Vagina (tissue), 2 donors: ENCODE measurements around the gene ITGAE. TPM values are rescaled to one million over a fixed set of nuclear protein-coding genes. Genes with fewer than 3 reads are reported as not detected.
A peak's percentile ranks its signal among the peaks of the same experiment; 100 is the strongest.
"Not testable (repeated sequence)": the region's sequence is repeated elsewhere in the genome, so short reads cannot be mapped to it uniquely, and the experiment has no call there.

ENCODE experiments used
- DNase-seq, 2 donors: peaks; one replicate each; pipeline ENCODE4 v3.0.0-alpha.2; 2017; ENCODE audit errors: extremely low spot score in 2 of 2
- H3K27ac ChIP-seq: fragments of 200-600 bp; sonication (generic); one replicate; pipeline ENCODE4 v1.5.1; 2019
- H3K27me3 ChIP-seq: fragments of 200-600 bp; sonication (generic); one replicate; pipeline ENCODE4 v1.5.1; 2019
- H3K36me3 ChIP-seq, 2 donors: fragments of 200-600 bp; sonication (generic); one replicate each; pipeline ENCODE4 v1.5.1; 2017 to 2019
- H3K4me1 ChIP-seq: fragments of 200-600 bp; sonication (generic); one replicate; pipeline ENCODE4 v1.5.1; 2019
- H3K4me3 ChIP-seq, 2 donors: fragments of 200-600 bp; sonication (generic); 1 replicate in 1 of 2; 2 replicates in 1 of 2; pipeline ENCODE4 v1.5.1; 2016 to 2019
- H3K9me3 ChIP-seq: fragments of 200-600 bp; sonication (generic); one replicate; pipeline ENCODE4 v1.5.1; 2019
- POLR2A ChIP-seq, 2 donors: fragments of 450-650 bp; IDR thresholded peaks; one replicate each; pipeline ENCODE4 v1.6.1; 2017; ENCODE audit warnings: antibody characterized with exemption in 2 of 2, mild to moderate bottlenecking in 2 of 2, moderate library complexity in 2 of 2
- POLR2AphosphoS5 ChIP-seq, 2 donors: sonication (generic); formaldehyde crosslinking; IDR thresholded peaks; one replicate each; pipeline ENCODE4 v1.9.0; 2017; ENCODE audit warnings: antibody characterized with exemption in 2 of 2, mild to moderate bottlenecking in 2 of 2, low read depth in 1 of 2; ENCODE audit not compliant: insufficient read depth in 1 of 2
- intact Hi-C: fragments of 100-400 bp; cut with DNase I; formaldehyde crosslinking; loops from one replicate; pipeline ENCODE4 v1.15.1; 2023
- total RNA-seq: library from RNA; depleted of rRNA; stranded (reverse); fragments of >200 nt; gene quantifications from one replicate; pipeline ENCODE4 v1.2.3, GENCODE V29; 2016
- TF ChIP-seq, protein P1 (sequence below), 3 experiments: fragments of 450-650 bp in 2 of 3; fragments of 200-600 bp in 1 of 3; sonication (generic) in 1 of 3; IDR thresholded peaks; one replicate each; pipeline ENCODE4 v1.5.1; 2017 to 2019; ENCODE audit warnings: antibody characterized with exemption in 3 of 3, mild to moderate bottlenecking in 2 of 3, moderate library complexity in 2 of 3

ITGAE gene
- total RNA-seq, 1 donor from 2014 or later = 30.9 TPM

DNA sequence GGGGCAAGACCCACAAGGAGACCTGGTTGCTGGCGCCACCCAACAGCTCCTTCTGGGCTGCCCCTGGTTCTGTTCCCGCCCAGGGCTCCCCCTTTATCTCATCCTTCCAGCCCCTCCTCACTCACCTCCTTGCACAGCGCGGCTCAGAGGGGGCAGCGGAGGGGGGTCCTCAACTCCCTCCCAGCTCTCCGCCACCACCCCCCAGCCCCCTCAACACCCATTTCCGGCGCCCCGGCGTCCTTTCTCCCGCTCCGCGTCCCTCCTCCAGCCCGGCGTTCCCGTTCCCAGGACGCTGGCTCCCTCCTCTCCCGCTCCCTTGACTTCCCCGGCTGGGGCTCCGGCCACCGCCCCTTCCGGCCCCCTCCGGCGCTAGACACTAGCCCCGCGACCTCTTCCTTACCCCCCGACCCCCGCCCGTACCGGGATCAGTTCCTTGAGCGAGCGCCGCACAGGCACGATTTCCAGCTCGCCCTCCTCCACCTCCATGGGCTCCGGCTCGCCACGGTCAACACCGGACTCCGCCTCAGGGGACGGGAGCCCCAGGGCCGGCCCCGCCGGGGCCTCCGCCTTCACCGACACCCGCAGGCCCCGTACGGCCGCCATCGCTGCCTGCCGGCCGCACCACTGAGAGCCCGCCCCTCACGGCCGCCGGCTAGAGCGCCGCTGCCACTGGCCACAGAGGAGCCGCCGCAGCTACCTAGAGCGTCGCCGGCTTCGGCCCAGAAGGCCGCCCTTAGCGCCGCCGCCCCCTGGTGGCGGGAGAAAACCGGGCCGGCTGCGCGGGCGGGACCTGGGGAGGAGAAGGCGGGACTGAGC lies 44.8 kb upstream of the ITGAE start, which contains the start of gene NCBP3:
NCBP3 (minus strand) TSS at position 626 of the 816 bp plus-strand sequence; CDS start at position 603, 23 bp downstream.
- H3K27ac ChIP-seq = peak within 1 kb of the TSS; percentile 87
- peak; percentile 46 to 70 for TF ChIP-seq POLR2AphosphoS5 (IDR thresholded peaks at IDR 0.05; ENCODE audit: insufficient read depth in 1 of 2, low read depth in 1 of 2)
- TF ChIP-seq, protein P1, sequence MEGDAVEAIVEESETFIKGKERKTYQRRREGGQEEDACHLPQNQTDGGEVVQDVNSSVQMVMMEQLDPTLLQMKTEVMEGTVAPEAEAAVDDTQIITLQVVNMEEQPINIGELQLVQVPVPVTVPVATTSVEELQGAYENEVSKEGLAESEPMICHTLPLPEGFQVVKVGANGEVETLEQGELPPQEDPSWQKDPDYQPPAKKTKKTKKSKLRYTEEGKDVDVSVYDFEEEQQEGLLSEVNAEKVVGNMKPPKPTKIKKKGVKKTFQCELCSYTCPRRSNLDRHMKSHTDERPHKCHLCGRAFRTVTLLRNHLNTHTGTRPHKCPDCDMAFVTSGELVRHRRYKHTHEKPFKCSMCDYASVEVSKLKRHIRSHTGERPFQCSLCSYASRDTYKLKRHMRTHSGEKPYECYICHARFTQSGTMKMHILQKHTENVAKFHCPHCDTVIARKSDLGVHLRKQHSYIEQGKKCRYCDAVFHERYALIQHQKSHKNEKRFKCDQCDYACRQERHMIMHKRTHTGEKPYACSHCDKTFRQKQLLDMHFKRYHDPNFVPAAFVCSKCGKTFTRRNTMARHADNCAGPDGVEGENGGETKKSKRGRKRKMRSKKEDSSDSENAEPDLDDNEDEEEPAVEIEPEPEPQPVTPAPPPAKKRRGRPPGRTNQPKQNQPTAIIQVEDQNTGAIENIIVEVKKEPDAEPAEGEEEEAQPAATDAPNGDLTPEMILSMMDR (IDR thresholded peaks at IDR 0.05) = peak; percentile 90 to 95 (median 94)
- peak in 1 of 2 donors; percentile 69 for TF ChIP-seq POLR2A (IDR thresholded peaks at IDR 0.05)
- intact Hi-C loops = no loop called here

DNA sequence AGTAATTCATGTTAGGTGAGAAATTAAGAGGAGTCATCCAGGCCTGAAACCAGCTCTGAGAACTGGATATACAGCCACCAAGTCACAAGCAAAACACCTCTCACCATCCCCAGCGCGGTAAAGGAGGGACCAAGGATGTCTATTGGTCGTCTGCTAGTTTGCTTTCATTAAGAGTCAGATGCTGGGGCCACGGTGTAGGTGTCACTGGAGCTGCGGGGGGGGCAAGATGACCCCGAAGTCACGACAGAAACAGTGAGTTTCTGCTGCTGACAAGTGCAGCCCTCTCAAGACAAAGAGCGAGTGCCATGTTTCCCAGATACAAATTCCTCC lies 44.3 kb upstream of the ITGAE start:
- DNase-seq = no peak
- TF ChIP-seq POLR2A (IDR thresholded peaks at IDR 0.05) (no peak), POLR2AphosphoS5 (IDR thresholded peaks at IDR 0.05; ENCODE audit: insufficient read depth in 1 of 2, low read depth in 1 of 2) (no peak)
- TF ChIP-seq, protein P1 (IDR thresholded peaks at IDR 0.05) = no peak
- Histone ChIP-seq H3K4me1 (peaks cover 23% of the 10 kb centered on the region), H3K27ac (peak overlapping the region; percentile 87), H3K4me3 (peak overlapping the region; percentile 89 to 95), H3K27me3 (no peaks in the 10 kb centered on the region), H3K36me3 (peaks cover 0 to 24% of the 10 kb centered on the region in 2 donors), H3K9me3 (no peaks in the 10 kb centered on the region)
- intact Hi-C loops = no loop called here

More for the DNA sequence above, 44.8 kb upstream of the ITGAE start, which contains the start of gene NCBP3:
- peaks cover 0 to 24% of the 10 kb centered on the region in 2 donors for H3K36me3 ChIP-seq
- no peak for DNase-seq
- no peaks in the 10 kb centered on the region for H3K27me3 ChIP-seq
- H3K4me1 ChIP-seq = peaks cover 23% of the 10 kb centered on the region
- peak within 1 kb of the TSS; percentile 89 to 95 for H3K4me3 ChIP-seq
- no peaks in the 10 kb centered on the region for H3K9me3 ChIP-seq

DNA sequence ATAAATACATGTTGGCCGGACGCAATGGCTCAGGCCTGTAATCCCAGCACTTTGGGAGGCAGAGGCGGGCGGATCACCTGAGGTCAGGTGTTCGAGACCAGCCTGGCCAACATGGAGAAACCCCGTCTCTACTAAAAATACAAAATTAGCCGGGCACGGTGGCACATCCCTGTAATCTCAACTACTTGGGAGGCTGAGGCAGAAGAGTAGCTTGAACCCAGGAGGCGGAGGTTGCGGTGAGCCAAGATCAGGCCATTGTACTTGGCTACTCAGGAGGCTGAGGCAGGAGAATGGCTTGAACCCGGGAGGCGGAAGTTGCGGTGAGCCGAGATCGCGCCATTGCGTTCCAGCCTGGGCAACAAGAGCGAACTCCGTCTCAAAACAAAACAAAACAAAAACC lies 43.6 kb upstream of the ITGAE start:
- peak overlapping the region in 1 of 2 donors; percentile 95 for H3K4me3 ChIP-seq
- DNase-seq, H3K27ac ChIP-seq, H3K27me3 ChIP-seq, intact Hi-C loops, H3K9me3 ChIP-seq: not testable (repeated sequence)
- peaks cover 0 to 30% of the 10 kb centered on the region in 2 donors for H3K36me3 ChIP-seq
- peaks cover 23% of the 10 kb centered on the region for H3K4me1 ChIP-seq

DNA sequence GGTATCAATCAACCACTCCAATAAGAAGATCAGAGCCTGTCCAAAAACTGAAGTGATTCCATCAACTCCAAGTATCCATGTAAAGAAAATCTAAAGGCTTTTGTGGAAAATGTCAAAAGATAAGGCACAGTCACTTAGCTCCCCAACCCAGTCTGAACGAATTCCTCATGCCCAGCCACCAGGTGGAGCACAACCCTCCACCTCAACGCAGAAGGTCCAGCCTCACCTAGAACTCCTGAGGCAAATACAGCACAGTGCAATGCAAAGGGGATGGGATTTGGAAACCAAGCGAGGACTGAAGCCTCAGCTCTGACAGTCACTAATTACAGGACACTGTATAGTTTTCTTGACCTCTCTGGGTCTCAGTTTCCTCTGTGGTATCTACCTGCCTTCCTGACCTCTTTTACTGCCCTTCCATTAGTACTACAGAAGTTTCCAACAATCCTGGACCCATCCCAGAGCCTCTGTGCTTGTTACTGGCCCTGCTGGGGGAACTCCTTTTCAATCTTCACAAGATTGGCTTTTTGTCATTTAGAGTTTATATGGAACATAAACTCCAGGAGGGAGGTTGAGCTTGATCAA lies 43.0 kb upstream of the ITGAE start:
- no peaks in the 10 kb centered on the region for H3K9me3 ChIP-seq
- TF ChIP-seq POLR2A (IDR thresholded peaks at IDR 0.05) (no peak), POLR2AphosphoS5 (IDR thresholded peaks at IDR 0.05; ENCODE audit: insufficient read depth in 1 of 2, low read depth in 1 of 2) (no peak)
- TF ChIP-seq, protein P1 (IDR thresholded peaks at IDR 0.05) = peak in 1 of 3 experiments; percentile 19
- no peaks in the 10 kb centered on the region for H3K27me3 ChIP-seq
- no peak for DNase-seq
- no peak overlapping the region for H3K4me3 ChIP-seq
- no peak overlapping the region for H3K27ac ChIP-seq
- H3K36me3 ChIP-seq = peaks cover 0 to 34% of the 10 kb centered on the region in 2 donors
- intact Hi-C loops = no loop called here
- H3K4me1 ChIP-seq = peaks cover 23% of the 10 kb centered on the region

DNA sequence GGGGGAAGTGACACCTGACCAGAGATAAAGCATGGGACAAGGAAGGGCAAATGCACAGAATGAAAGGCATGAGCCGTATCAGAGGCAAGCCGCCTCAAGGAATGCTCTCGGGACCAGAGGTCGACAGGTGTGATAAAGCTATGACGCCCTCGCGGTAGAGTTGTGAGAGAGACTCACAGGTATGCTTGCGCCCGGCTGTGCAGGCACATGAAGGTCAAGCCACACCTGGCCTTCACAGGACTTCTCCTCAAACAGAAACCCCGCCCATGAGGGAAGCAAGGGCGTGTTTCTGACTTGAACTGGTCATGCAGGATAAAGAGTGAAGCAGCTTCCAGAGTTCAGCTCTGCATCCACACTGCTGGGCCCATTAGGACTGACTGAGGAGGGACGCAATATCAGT lies 37.2 kb upstream of the ITGAE start:
- no peak for DNase-seq

More for the DNA sequence above, 37.2 kb upstream of the ITGAE start:
- Histone ChIP-seq H3K4me1 (peaks cover 10% of the 10 kb centered on the region), H3K4me3 (no peak overlapping the region), H3K9me3 (no peaks in the 10 kb centered on the region), H3K36me3 (peaks cover 0 to 64% of the 10 kb centered on the region in 2 donors), H3K27ac (no peak overlapping the region), H3K27me3 (no peaks in the 10 kb centered on the region)
- TF ChIP-seq, protein P1 (IDR thresholded peaks at IDR 0.05) = no peak
- TF ChIP-seq POLR2AphosphoS5 (IDR thresholded peaks at IDR 0.05; ENCODE audit: insufficient read depth in 1 of 2, low read depth in 1 of 2) = no peak
- no peak for TF ChIP-seq POLR2A (IDR thresholded peaks at IDR 0.05)
- intact Hi-C loops = no loop called here
